Neural crest cell (in vitro differentiated cells): ENCODE measurements around the gene DDA1. TPM values are rescaled to one million over a fixed set of nuclear protein-coding genes. Genes with fewer than 3 reads are reported as not detected.

ENCODE experiments used
- DNase-seq: peaks from one replicate; pipeline ENCODE4 v3.0.0; 2021; ENCODE audit warnings: low read depth, mixed read lengths, low spot score
- H3K27ac Mint-ChIP-seq: one replicate; pipeline ENCODE4 v1.8.0; 2021; ENCODE audit warnings: mild to moderate bottlenecking, mixed read lengths; ENCODE audit not compliant: unreplicated experiment
- H3K27me3 Mint-ChIP-seq: 2 replicates; pipeline ENCODE4 v1.8.0; 2021; ENCODE audit warnings: low read depth, mild to moderate bottlenecking, mixed read lengths
- H3K36me3 Mint-ChIP-seq: 2 replicates; pipeline ENCODE4 v1.8.0; 2021; ENCODE audit warnings: low read depth, mild to moderate bottlenecking, mixed read lengths
- H3K4me1 Mint-ChIP-seq: 2 replicates; pipeline ENCODE4 v1.8.0; 2021; ENCODE audit warnings: mixed read lengths
- H3K4me3 Mint-ChIP-seq: one replicate; pipeline ENCODE4 v1.8.0; 2021; ENCODE audit warnings: mild to moderate bottlenecking, mixed read lengths
- H3K9me3 Mint-ChIP-seq: 2 replicates; pipeline ENCODE4 v1.8.0; 2021; ENCODE audit warnings: mixed read lengths
- total RNA-seq: library from RNA; stranded (reverse); gene quantifications from 2 replicates; pipeline ENCODE4 v1.2.1, GENCODE V29; 2021
- TF ChIP-seq, protein P1 (sequence below): fragments of 200-600 bp; sonication (generic); conservative IDR thresholded peaks from 2 replicates; pipeline ENCODE4 v1.5.0; 2021; ENCODE audit warnings: antibody characterized with exemption, mild to moderate bottlenecking

The DDA1 gene
- total RNA-seq, 1 donor from 2014 or later = 44.9 TPM

DNA sequence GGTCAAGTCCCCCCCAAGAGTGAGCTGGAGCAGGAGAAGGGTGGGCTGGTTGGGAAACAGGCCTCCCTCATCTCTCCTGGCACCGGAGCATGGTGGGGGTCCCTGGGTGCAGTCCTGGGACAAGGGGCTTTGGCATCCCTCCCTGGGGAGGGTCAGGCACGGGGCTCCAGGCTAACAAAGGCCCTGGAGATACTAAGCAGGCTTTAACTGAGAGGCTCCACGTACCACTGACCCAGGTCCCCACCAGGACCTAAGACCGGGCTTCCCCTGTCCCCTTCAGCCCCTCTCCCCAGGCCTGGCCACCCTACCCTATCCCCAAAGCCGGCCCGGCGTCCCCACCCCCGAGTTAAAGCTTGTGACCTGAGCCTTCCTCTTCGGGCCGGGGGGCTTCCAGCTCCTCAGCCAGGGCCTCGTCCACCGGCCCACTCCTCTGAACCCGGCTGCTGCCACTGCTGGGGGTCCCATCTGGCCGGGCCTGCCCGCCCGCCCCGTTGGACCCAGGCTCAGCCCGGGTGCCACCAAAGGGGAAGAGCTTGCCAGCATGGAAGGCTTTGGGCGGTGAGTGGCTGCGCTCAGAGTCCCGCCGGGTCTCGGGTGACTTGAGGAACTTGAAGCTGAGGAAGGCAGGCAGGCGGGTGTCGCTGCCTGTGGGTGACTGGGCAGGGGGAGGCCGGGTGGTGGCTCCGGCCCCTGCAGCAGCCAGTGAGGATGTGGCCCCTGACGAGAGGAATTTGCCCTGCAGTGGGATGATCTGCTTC is 15.2 kb downstream of the DDA1 start:
- H3K36me3 Mint-ChIP-seq = peaks cover 2% of the 10 kb centered on the region
- peaks cover 8% of the 10 kb centered on the region for H3K27me3 Mint-ChIP-seq
- H3K9me3 Mint-ChIP-seq = no peaks in the 10 kb centered on the region
- no peak overlapping the region for H3K4me3 Mint-ChIP-seq
- DNase-seq = no peak
- no peak overlapping the region for H3K27ac Mint-ChIP-seq
- peaks cover 6% of the 10 kb centered on the region for H3K4me1 Mint-ChIP-seq
- TF ChIP-seq, protein P1, sequence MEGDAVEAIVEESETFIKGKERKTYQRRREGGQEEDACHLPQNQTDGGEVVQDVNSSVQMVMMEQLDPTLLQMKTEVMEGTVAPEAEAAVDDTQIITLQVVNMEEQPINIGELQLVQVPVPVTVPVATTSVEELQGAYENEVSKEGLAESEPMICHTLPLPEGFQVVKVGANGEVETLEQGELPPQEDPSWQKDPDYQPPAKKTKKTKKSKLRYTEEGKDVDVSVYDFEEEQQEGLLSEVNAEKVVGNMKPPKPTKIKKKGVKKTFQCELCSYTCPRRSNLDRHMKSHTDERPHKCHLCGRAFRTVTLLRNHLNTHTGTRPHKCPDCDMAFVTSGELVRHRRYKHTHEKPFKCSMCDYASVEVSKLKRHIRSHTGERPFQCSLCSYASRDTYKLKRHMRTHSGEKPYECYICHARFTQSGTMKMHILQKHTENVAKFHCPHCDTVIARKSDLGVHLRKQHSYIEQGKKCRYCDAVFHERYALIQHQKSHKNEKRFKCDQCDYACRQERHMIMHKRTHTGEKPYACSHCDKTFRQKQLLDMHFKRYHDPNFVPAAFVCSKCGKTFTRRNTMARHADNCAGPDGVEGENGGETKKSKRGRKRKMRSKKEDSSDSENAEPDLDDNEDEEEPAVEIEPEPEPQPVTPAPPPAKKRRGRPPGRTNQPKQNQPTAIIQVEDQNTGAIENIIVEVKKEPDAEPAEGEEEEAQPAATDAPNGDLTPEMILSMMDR = no peak

DNA sequence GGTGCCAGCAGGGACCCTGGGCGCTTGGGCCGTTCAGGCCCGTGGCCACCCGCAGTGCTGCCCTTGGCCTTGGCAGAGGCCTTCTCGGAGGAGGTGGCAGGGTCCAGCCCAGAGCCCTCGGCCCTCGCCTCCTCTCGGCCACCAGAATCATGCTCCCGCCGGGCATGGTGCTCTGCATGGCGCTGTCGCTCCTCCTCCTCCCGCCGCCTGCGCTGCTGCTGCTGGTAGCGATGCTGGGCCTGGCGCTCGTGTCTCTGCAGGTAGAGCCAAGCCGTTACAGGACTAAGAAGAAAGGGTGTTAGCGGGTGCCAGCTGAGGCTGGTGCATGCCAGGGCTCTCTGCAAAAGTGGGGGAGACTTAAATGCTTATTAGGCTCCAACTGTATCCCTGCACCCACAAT is 15.8 kb downstream of the DDA1 start:
- TF ChIP-seq, protein P1 = no peak
- Mint-ChIP-seq H3K4me3 (no peak overlapping the region), H3K9me3 (no peaks in the 10 kb centered on the region), H3K27ac (no peak overlapping the region), H3K4me1 (peaks cover 6% of the 10 kb centered on the region), H3K27me3 (peaks cover 14% of the 10 kb centered on the region), H3K36me3 (peaks cover 2% of the 10 kb centered on the region)
- DNase-seq = no peak

DNA sequence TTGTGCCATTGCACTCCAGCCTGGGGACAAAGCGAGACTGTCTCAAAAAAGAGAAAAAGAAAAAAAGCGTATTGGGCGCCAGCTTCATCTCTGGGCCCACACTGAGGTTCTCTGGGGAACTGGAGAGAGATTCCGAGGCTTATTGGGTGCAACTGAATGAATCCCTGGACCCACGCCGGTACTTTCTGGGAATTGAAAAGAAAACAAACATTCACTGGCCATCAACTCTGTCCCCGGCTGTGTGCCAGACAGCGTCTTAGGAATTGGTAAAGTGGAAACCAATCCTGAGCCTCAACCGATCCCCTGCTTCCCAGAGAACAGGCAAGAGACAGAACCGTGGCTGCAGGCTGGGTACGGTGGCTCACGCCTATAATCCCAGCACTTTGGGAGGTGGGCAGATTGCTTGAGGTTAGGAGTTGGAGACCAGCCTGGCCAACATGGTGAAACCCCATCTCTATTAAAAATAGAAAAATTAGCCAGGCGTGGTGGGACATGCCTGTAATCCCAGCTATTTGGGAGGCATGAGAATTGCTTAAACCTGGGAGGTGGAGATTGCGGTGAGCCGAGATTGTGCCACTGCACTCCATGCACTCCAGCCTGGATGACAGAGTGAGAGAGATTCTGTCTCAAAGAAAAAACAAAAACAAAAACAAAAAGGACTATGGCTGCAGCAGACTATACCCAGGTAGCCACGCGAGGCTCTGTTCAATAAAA is 16.7 kb downstream of the DDA1 start:
- no peak for DNase-seq
- Mint-ChIP-seq H3K27me3 (peaks cover 21% of the 10 kb centered on the region), H3K27ac (no peak overlapping the region), H3K4me1 (peaks cover 6% of the 10 kb centered on the region), H3K9me3 (no peaks in the 10 kb centered on the region), H3K36me3 (peaks cover 6% of the 10 kb centered on the region), H3K4me3 (peak overlapping the region; percentile 51)
- TF ChIP-seq, protein P1 = no peak

DNA sequence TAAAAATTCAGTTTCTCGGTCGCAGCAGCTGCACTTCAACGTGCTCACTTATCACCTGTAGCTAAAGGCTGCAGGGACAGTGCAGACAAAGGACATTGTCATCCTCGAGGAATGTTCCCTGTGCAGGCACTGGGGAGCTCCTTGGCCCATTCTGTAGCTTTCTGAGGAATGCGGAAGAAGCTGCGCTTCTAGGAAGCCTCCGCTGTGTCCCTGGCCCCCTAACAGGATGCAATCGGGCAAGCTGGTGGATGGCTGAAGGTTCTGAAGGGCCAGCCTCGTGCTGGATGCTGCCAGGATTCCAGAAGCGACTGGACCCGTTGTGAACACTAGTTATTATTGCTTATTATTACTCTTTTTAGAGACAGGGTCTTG is 17.2 kb downstream of the DDA1 start:
- TF ChIP-seq, protein P1 = no peak
- H3K9me3 Mint-ChIP-seq = no peaks in the 10 kb centered on the region
- H3K36me3 Mint-ChIP-seq = peaks cover 6% of the 10 kb centered on the region

DNA sequence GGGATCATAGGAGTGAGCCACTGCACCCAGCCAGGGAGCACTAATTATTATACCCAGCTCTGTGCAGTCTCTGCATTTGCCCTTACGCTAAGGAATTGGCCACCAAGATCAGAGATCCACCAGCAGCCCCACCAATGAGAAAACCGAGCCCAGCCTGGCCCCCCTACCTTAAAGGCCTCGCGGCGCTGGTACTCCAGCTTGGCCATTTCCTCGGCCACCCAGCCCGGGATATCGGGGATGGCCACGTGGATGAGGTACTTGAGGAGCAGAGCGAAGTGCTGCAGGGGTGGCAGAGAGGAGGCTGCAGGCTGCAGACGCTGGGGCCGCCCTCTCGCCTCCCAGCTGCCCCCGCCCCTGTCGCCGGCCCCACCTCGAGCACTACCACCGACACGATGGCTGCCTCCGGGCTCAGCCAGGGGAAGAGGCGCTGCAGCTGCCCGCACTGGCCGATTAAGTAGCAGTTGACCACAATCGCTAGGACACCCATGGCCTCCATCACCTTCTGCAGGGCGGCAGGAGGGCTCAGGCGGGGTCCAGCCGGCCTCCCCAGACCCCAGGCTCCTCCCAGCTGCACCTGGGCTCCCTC is 17.8 kb downstream of the DDA1 start:
- DNase-seq = no peak
- Mint-ChIP-seq H3K27ac (no peak overlapping the region), H3K36me3 (peaks cover 6% of the 10 kb centered on the region)

More for the DNA sequence above, 17.2 kb downstream of the DDA1 start:
- no peak overlapping the region for H3K27ac Mint-ChIP-seq
- DNase-seq = no peak
- peak overlapping the region; percentile 49 for H3K4me3 Mint-ChIP-seq
- peaks cover 21% of the 10 kb centered on the region for H3K27me3 Mint-ChIP-seq
- H3K4me1 Mint-ChIP-seq = peaks cover 6% of the 10 kb centered on the region

More for the DNA sequence above, 17.8 kb downstream of the DDA1 start:
- TF ChIP-seq, protein P1 = no peak
- H3K27me3 Mint-ChIP-seq = peaks cover 21% of the 10 kb centered on the region
- no peaks in the 10 kb centered on the region for H3K9me3 Mint-ChIP-seq
- H3K4me1 Mint-ChIP-seq = peaks cover 6% of the 10 kb centered on the region
- H3K4me3 Mint-ChIP-seq = peak overlapping the region; percentile 49
